SU-DHL-6 (cell line): ENCODE measurements around the gene DNAH11.

ENCODE experiments used
- H2AFZ ChIP-seq: fragments of 200-600 bp; sonication (generic); 2 replicates; pipeline ENCODE4 v1.6.1; 2014; ENCODE audit warnings: low read depth, mild to moderate bottlenecking, moderate library complexity, mixed read lengths, antibody characterized with exemption, low read length; ENCODE audit not compliant: severe bottlenecking
- H3F3A ChIP-seq: fragments of 200-600 bp; shearing (Covaris generic); 2 replicates; pipeline ENCODE4 v1.6.0; 2016; ENCODE audit warnings: antibody characterized with exemption, mild to moderate bottlenecking; ENCODE audit not compliant: insufficient read depth
- H3K27ac ChIP-seq: fragments of 200-600 bp; sonication (generic); 2 replicates; pipeline ENCODE4 v1.5.1; 2016; ENCODE audit warnings: low read depth, mild to moderate bottlenecking, low read length, moderate library complexity, mixed read lengths
- H3K27me3 ChIP-seq: fragments of 200-600 bp; sonication (generic), shearing (Covaris generic); 2 replicates; pipeline ENCODE4 v1.6.0; 2014; ENCODE audit warnings: mild to moderate bottlenecking, low read length
- H3K36me3 ChIP-seq: fragments of 200-600 bp; sonication (generic); 2 replicates; pipeline ENCODE4 v1.6.1; 2014; ENCODE audit warnings: mild to moderate bottlenecking, low read length, mixed read lengths
- H3K4me2 ChIP-seq: fragments of 300-600, 200-600 bp; shearing (Covaris generic), sonication (generic); 2 replicates; pipeline ENCODE4 v1.6.0; 2014; ENCODE audit warnings: low read length, low read depth, mild to moderate bottlenecking; ENCODE audit not compliant: poor library complexity, severe bottlenecking
- H3K4me3 ChIP-seq: fragments of 200-600 bp; sonication (generic); 2 replicates; pipeline ENCODE4 v1.5.1; 2014; ENCODE audit warnings: antibody characterized with exemption, low read length, mild to moderate bottlenecking, mixed read lengths; ENCODE audit not compliant: insufficient read depth, poor library complexity, severe bottlenecking
- H3K79me2 ChIP-seq: fragments of 200-600 bp; sonication (generic); 2 replicates; pipeline ENCODE4 v1.6.1; 2014; ENCODE audit warnings: mild to moderate bottlenecking, low read length, moderate library complexity; ENCODE audit not compliant: insufficient read depth
- H3K9ac ChIP-seq: fragments of 200-600 bp; sonication (generic); 2 replicates; pipeline ENCODE4 v1.7.0; 2014; ENCODE audit warnings: mild to moderate bottlenecking, low read length
- H3K9me2 ChIP-seq: fragments of 200-600 bp; sonication (generic); replicated peaks from 2 replicates; pipeline ENCODE4 v1.6.1; 2014; ENCODE audit warnings: low read length; ENCODE audit not compliant: insufficient read depth
- H3K9me3 ChIP-seq: fragments of 200-600 bp; sonication (generic); 2 replicates; pipeline ENCODE4 v1.6.1; 2014; ENCODE audit warnings: low read length, mixed read lengths; ENCODE audit not compliant: insufficient read depth
- H4K20me1 ChIP-seq: fragments of 200-600 bp; sonication (generic); 2 replicates; pipeline ENCODE4 v1.6.1; 2014; ENCODE audit warnings: low read depth, mild to moderate bottlenecking, antibody characterized with exemption, low read length, moderate library complexity, mixed read lengths
- EZH2phosphoT487 ChIP-seq: fragments of 200-600 bp; sonication (generic), shearing (Covaris generic); conservative IDR thresholded peaks from 2 replicates; pipeline ENCODE4 v1.6.1; 2018; ENCODE audit warnings: mild to moderate bottlenecking, antibody characterized with exemption, low read length, moderate library complexity, mixed read lengths
- TF ChIP-seq, protein P1 (sequence below): fragments of 200-600 bp; sonication (generic); IDR thresholded peaks from one replicate; pipeline ENCODE4 v1.5.1; 2017; ENCODE audit warnings: antibody characterized with exemption, mild to moderate bottlenecking, low read length, moderate library complexity; ENCODE audit not compliant: insufficient read depth, poor library complexity, severe bottlenecking

Gene DNAH11

DNA sequence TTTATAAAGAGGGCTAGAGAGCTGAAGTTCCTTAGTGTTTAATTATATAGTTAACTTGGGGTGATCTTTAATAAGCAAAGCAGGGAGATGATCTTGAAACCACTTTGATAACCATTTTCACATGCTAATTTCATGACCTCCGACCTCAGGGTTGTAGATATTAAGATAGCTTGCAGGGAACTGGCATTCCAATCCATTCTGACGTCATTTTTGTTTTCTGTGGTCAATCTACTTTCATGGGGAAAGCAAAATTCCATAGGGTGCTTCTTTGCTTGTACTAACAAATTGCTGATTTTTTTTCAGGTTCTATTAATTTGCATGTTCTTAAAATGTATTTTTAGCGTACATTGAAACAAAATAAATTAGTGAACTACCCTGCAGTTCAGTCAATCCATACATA, 263.5 kb downstream of the DNAH11 start:
- TF ChIP-seq, protein P1, sequence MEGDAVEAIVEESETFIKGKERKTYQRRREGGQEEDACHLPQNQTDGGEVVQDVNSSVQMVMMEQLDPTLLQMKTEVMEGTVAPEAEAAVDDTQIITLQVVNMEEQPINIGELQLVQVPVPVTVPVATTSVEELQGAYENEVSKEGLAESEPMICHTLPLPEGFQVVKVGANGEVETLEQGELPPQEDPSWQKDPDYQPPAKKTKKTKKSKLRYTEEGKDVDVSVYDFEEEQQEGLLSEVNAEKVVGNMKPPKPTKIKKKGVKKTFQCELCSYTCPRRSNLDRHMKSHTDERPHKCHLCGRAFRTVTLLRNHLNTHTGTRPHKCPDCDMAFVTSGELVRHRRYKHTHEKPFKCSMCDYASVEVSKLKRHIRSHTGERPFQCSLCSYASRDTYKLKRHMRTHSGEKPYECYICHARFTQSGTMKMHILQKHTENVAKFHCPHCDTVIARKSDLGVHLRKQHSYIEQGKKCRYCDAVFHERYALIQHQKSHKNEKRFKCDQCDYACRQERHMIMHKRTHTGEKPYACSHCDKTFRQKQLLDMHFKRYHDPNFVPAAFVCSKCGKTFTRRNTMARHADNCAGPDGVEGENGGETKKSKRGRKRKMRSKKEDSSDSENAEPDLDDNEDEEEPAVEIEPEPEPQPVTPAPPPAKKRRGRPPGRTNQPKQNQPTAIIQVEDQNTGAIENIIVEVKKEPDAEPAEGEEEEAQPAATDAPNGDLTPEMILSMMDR: no peak
- no peak for TF ChIP-seq EZH2phosphoT487
- no peaks in the 10 kb centered on the region for H3F3A ChIP-seq
- H4K20me1 ChIP-seq: no peaks in the 10 kb centered on the region
- H3K4me3 ChIP-seq: no peak overlapping the region
- no peaks in the 10 kb centered on the region for H3K9me3 ChIP-seq
- H2AFZ ChIP-seq: no peak overlapping the region
- H3K36me3 ChIP-seq: no peaks in the 10 kb centered on the region
- no peaks in the 10 kb centered on the region for H3K79me2 ChIP-seq
- no peaks in the 10 kb centered on the region for H3K27me3 ChIP-seq
- H3K4me2 ChIP-seq: no peak overlapping the region
- H3K9ac ChIP-seq: no peak overlapping the region
- no peak overlapping the region for H3K27ac ChIP-seq
- H3K9me2 ChIP-seq: no peaks in the 10 kb centered on the region

DNA sequence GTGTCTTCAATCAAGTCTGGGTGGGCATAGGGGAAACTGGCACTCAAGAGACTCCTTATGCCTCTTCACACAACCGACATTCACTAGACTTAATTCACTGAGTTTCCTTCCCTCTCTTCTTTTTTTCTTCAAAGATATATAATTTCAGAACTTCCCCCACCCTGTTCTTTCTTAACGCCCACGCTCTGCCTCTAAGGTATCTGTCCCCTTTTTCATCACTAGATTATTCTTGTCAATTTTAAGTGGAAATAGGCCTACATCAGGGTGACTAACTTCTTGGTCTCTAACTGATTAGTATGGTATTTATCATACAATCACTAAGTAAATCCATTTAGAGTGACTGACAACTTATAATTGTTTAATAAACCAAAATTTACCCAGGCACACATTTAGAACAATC, 276.2 kb downstream of the DNAH11 start:
- H3K4me2 ChIP-seq: no peak overlapping the region
- no peaks in the 10 kb centered on the region for H3K27me3 ChIP-seq
- H3F3A ChIP-seq: no peaks in the 10 kb centered on the region
- H3K9me2 ChIP-seq: no peaks in the 10 kb centered on the region
- no peak overlapping the region for H3K4me3 ChIP-seq
- H3K79me2 ChIP-seq: no peaks in the 10 kb centered on the region
- no peaks in the 10 kb centered on the region for H3K9me3 ChIP-seq
- no peak overlapping the region for H2AFZ ChIP-seq
- H4K20me1 ChIP-seq: no peaks in the 10 kb centered on the region
- H3K27ac ChIP-seq: no peak overlapping the region
- H3K9ac ChIP-seq: no peak overlapping the region
- TF ChIP-seq, protein P1: no peak
- no peak for TF ChIP-seq EZH2phosphoT487
- H3K36me3 ChIP-seq: no peaks in the 10 kb centered on the region

DNA sequence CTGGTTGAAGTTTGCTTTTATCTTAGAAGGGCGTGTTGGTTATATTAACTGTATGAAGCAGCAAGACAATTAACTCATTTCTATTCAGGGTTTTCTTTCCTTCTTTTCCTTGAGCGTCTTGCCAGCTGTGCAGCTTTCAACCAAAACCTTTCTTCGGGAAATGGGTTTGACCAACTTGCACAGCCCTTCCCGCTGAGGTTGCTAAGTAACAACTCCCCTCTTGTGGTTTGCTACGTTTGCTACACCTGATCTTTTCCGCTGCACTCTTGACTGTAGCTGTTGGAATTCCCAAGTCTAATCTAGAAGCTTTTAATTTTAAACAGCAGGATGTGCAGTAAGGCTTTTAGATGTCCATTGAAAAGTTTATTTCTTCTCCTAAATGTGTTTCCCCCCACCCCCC, 286.0 kb downstream of the DNAH11 start:
- Histone ChIP-seq H3K4me3 (no peak overlapping the region), H2AFZ (no peak overlapping the region), H3K4me2 (no peak overlapping the region), H4K20me1 (no peaks in the 10 kb centered on the region), H3K79me2 (no peaks in the 10 kb centered on the region), H3K9me2 (no peaks in the 10 kb centered on the region), H3K9me3 (no peaks in the 10 kb centered on the region), H3K9ac (no peak overlapping the region), H3K27ac (no peak overlapping the region), H3K36me3 (no peaks in the 10 kb centered on the region), H3K27me3 (no peaks in the 10 kb centered on the region), H3F3A (no peaks in the 10 kb centered on the region)
- TF ChIP-seq, protein P1: no peak
- TF ChIP-seq EZH2phosphoT487: no peak
